Neural cell (in vitro differentiated cells): ENCODE measurements around the gene SLC2A14.
"Not testable (repeated sequence)": the region's sequence is repeated elsewhere in the genome, so short reads cannot be mapped to it uniquely, and the experiment has no call there.

Experiments
- RAD21 ChIP-seq: fragments of 450-650 bp; conservative IDR thresholded peaks from 2 replicates; pipeline ENCODE4 v1.6.1; 2014; ENCODE audit warnings: antibody characterized with exemption, mild to moderate bottlenecking, moderate library complexity
- SMC3 ChIP-seq: fragments of 450-650 bp; conservative IDR thresholded peaks from 2 replicates; pipeline ENCODE4 v1.6.1; 2014; ENCODE audit warnings: antibody characterized with exemption, mild to moderate bottlenecking, moderate library complexity; ENCODE audit not compliant: poor library complexity
- TF ChIP-seq, protein P1 (sequence below): fragments of 450-650 bp; IDR thresholded peaks from 2 replicates; pipeline ENCODE4 v1.5.1; 2014; ENCODE audit warnings: antibody characterized with exemption, mild to moderate bottlenecking, moderate library complexity; ENCODE audit not compliant: poor library complexity, severe bottlenecking

DNA sequence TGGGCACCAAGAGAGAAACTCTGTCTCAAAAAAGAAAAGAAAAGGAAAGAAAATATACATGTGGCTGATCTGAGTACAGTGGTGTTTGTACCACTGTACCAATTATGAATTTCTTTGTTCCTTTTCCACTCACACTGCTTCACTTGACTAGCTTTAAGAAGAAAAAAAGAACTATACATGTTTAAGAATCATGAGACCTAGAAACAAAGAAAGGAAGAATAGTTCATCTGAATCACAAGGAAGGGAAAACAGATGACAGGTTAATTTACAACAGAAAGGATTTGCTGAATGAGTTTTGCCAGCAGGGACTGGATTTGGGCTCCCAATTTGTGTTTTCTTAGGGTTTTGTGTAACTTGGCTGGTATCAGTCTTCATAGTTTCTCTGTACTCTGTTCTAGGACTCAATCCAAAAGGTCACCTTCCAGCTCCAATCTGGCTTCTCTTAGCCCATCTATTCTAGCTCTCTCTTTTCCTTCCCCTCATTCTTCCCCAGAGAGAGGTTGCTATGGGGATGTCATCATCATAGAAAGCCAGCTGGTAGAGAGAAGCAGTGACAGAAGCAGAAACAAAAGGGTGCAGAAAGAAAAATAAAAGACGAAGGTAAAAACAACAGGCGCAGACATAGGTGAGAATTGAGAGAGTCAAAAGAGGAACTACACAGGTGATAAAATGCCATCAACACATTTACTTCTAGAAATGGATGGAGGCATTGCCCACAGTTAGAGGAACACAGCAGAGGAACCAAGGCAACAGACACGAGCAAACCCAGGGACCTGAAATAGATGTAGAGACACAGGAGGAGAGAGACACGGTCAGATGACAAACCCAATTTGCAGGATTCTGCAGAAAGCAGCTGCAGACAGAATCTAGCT lies 25.3 kb downstream of the SLC2A14 start:
- not testable (repeated sequence) for TF ChIP-seq RAD21, SMC3
- TF ChIP-seq, protein P1, sequence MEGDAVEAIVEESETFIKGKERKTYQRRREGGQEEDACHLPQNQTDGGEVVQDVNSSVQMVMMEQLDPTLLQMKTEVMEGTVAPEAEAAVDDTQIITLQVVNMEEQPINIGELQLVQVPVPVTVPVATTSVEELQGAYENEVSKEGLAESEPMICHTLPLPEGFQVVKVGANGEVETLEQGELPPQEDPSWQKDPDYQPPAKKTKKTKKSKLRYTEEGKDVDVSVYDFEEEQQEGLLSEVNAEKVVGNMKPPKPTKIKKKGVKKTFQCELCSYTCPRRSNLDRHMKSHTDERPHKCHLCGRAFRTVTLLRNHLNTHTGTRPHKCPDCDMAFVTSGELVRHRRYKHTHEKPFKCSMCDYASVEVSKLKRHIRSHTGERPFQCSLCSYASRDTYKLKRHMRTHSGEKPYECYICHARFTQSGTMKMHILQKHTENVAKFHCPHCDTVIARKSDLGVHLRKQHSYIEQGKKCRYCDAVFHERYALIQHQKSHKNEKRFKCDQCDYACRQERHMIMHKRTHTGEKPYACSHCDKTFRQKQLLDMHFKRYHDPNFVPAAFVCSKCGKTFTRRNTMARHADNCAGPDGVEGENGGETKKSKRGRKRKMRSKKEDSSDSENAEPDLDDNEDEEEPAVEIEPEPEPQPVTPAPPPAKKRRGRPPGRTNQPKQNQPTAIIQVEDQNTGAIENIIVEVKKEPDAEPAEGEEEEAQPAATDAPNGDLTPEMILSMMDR: not testable (repeated sequence)
